Neuronal stem cell (in vitro differentiated cells): ENCODE measurements around the gene NSD2.

Source experiments
- DNase-seq: peaks from one replicate; pipeline ENCODE4 v3.0.0-alpha.2; 2013; ENCODE audit warnings: low spot score
- H2AFZ ChIP-seq: one replicate; pipeline ENCODE4 v1.6.1; 2013; ENCODE audit warnings: mild to moderate bottlenecking, low read length, inconsistent platforms
- H2AK5ac ChIP-seq: 2 replicates; pipeline ENCODE4 v1.6.1; 2013; ENCODE audit warnings: low read depth, mild to moderate bottlenecking, inconsistent platforms, low read length, moderate library complexity, mixed read lengths
- H2BK120ac ChIP-seq: 2 replicates; pipeline ENCODE4 v1.6.1; 2013; ENCODE audit warnings: low read depth, mild to moderate bottlenecking, inconsistent platforms, low read length, moderate library complexity, mixed read lengths
- H2BK12ac ChIP-seq: one replicate; pipeline ENCODE4 v1.6.1; 2013; ENCODE audit warnings: low read length, inconsistent platforms
- H2BK15ac ChIP-seq: 2 replicates; pipeline ENCODE4 v1.6.1; 2013; ENCODE audit warnings: mild to moderate bottlenecking, low read length, inconsistent platforms, mixed read lengths
- H2BK5ac ChIP-seq: one replicate; pipeline ENCODE4 v1.6.1; 2013; ENCODE audit warnings: inconsistent platforms, mild to moderate bottlenecking, low read length, moderate library complexity
- H3K14ac ChIP-seq: one replicate; pipeline ENCODE4 v1.6.1; 2013; ENCODE audit warnings: low read length, inconsistent platforms
- H3K18ac ChIP-seq: 2 replicates; pipeline ENCODE4 v1.6.1; 2013; ENCODE audit warnings: low read length, inconsistent platforms
- H3K23ac ChIP-seq: 2 replicates; pipeline ENCODE4 v1.6.1; 2013; ENCODE audit warnings: low read depth, mild to moderate bottlenecking, mixed read lengths, low read length, inconsistent platforms; ENCODE audit not compliant: poor library complexity
- H3K27ac ChIP-seq: replicated peaks from 3 replicates; pipeline ENCODE4 v1.5.1; 2013; ENCODE audit warnings: low read length, inconsistent platforms
- H3K27me3 ChIP-seq, 3 experiments: 2 replicates each; pipeline ENCODE4 v1.6.1; 2013; ENCODE audit warnings: low read length in 3 of 3, mild to moderate bottlenecking in 2 of 3, inconsistent platforms in 1 of 3, low read depth in 1 of 3, mixed read lengths in 1 of 3, moderate library complexity in 1 of 3; ENCODE audit not compliant: control insufficient read depth in 3 of 3, insufficient read depth in 3 of 3
- H3K36me3 ChIP-seq, 2 donors: replicated peaks in 1 of 2; 2 replicates each; pipeline ENCODE4 v1.6.1; 2013; ENCODE audit warnings: low read length in 2 of 2; ENCODE audit not compliant: control insufficient read depth in 2 of 2, insufficient read depth in 2 of 2
- H3K4ac ChIP-seq: 2 replicates; pipeline ENCODE4 v1.6.1; 2013; ENCODE audit warnings: inconsistent platforms, mild to moderate bottlenecking, low read length, moderate library complexity
- H3K4me1 ChIP-seq, 2 donors: 1 replicate in 1 of 2; 2 replicates in 1 of 2; pipeline ENCODE4 v1.6.1; 2013; ENCODE audit warnings: low read length in 2 of 2, low read depth in 1 of 2; ENCODE audit not compliant: control insufficient read depth in 2 of 2, insufficient read depth in 1 of 2
- H3K4me2 ChIP-seq: one replicate; pipeline ENCODE4 v1.6.1; 2013; ENCODE audit warnings: mild to moderate bottlenecking, low read length, inconsistent platforms; ENCODE audit not compliant: insufficient read depth, poor library complexity, severe bottlenecking
- H3K4me3 ChIP-seq, 2 donors: 2 replicates each; pipeline ENCODE4 v1.5.1; 2013; ENCODE audit warnings: low read length in 2 of 2, mild to moderate bottlenecking in 2 of 2, inconsistent platforms in 1 of 2, moderate library complexity in 1 of 2
- H3K79me1 ChIP-seq: one replicate; pipeline ENCODE4 v1.6.1; 2013; ENCODE audit warnings: low read depth, mild to moderate bottlenecking, inconsistent platforms, low read length, moderate library complexity
- H3K9ac ChIP-seq: one replicate; pipeline ENCODE4 v1.6.1; 2013; ENCODE audit warnings: mild to moderate bottlenecking, low read depth, low read length, inconsistent platforms; ENCODE audit not compliant: poor library complexity
- H3K9me3 ChIP-seq, 2 donors: replicated peaks in 1 of 2; 2 replicates each; pipeline versions ENCODE3 to v1.6.1; 2013; ENCODE audit warnings: low read length in 2 of 2, mild to moderate bottlenecking in 2 of 2, inconsistent platforms in 1 of 2, low read depth in 1 of 2, mixed read lengths in 1 of 2, moderate library complexity in 1 of 2; ENCODE audit not compliant: control insufficient read depth in 2 of 2, insufficient read depth in 1 of 2
- H4K8ac ChIP-seq: one replicate; pipeline ENCODE4 v1.6.1; 2013; ENCODE audit warnings: low read depth, mild to moderate bottlenecking, inconsistent platforms, low read length, moderate library complexity
- H4K91ac ChIP-seq: one replicate; pipeline ENCODE4 v1.6.1; 2013; ENCODE audit warnings: low read length, low read depth, mild to moderate bottlenecking, inconsistent platforms; ENCODE audit not compliant: poor library complexity
- WGBS, 2 donors: extraction: QIAGEN DNeasy Blood & Tissue Kit; methylation state at CpG; one replicate each; pipeline ENCODE4 v1.1.7; 2013; ENCODE audit warnings: missing lambda C conversion rate in 2 of 2, mixed read lengths in 1 of 2; ENCODE audit not compliant: insufficient read length in 2 of 2, insufficient replicate concordance in 1 of 2; ENCODE audit errors: extremely low coverage in 2 of 2; 5-methylcytosine and 5-hydroxymethylcytosine counted together

Gene NSD2

GRCh38 chr4:1873291-1873690 is 2.1 kb downstream of the NSD2 start:
- Histone ChIP-seq H2BK12ac (no peak overlapping the region), H3K27ac (no peak overlapping the region), H3K4me3 (peak overlapping the region in 1 of 2 donors; percentile 78), H3K27me3 (peaks cover 0 to 2% (median 0%) of the 10 kb centered on the region in 3 experiments), H3K14ac (no peak overlapping the region), H4K91ac (no peak overlapping the region), H3K4me1 (peaks cover 10 to 12% of the 10 kb centered on the region in 2 donors), H3K4ac (no peak overlapping the region), H2BK15ac (no peak overlapping the region), H3K4me2 (no peak overlapping the region), H2BK5ac (no peak overlapping the region), H4K8ac (no peak overlapping the region), H3K36me3 (peaks cover 5 to 35% of the 10 kb centered on the region in 2 donors), H2BK120ac (no peak overlapping the region), H3K9ac (no peak overlapping the region), H3K18ac (no peak overlapping the region), H2AK5ac (no peak overlapping the region), H3K9me3 (peaks cover 0 to under 1% of the 10 kb centered on the region in 2 donors), H3K23ac (no peak overlapping the region), H2AFZ (no peak overlapping the region), H3K79me1 (peaks cover 4% of the 10 kb centered on the region)
- no peak for DNase-seq
- no CpG with 5 or more reads among the region's 4 CpGs for WGBS, 2 donors

GRCh38 chr4:1873776-1874175 is 2.6 kb downstream of the NSD2 start:
- no peak overlapping the region for H3K4me3 ChIP-seq
- peaks cover 10 to 40% of the 10 kb centered on the region in 2 donors for H3K36me3 ChIP-seq
- H2BK12ac ChIP-seq = no peak overlapping the region
- no peak overlapping the region for H4K8ac ChIP-seq
- H3K23ac ChIP-seq = no peak overlapping the region
- H3K14ac ChIP-seq = no peak overlapping the region
- H3K18ac ChIP-seq = no peak overlapping the region
- no peak overlapping the region for H3K4ac ChIP-seq
- no peak overlapping the region for H2BK5ac ChIP-seq
- H3K9ac ChIP-seq = no peak overlapping the region
- H3K27ac ChIP-seq = no peak overlapping the region
- no peak overlapping the region for H2AFZ ChIP-seq
- no peak overlapping the region for H3K4me2 ChIP-seq
- whole genome bisulfite sequencing, 2 donors = no CpG with 5 or more reads among the region's 3 CpGs
- no peaks in the 10 kb centered on the region for H3K27me3 ChIP-seq
- H2AK5ac ChIP-seq = no peak overlapping the region
- H2BK120ac ChIP-seq = no peak overlapping the region
- no peak overlapping the region for H2BK15ac ChIP-seq
- DNase-seq = no peak
- no peak overlapping the region for H4K91ac ChIP-seq
- H3K79me1 ChIP-seq = peaks cover 8% of the 10 kb centered on the region
- peaks cover 0 to 5% of the 10 kb centered on the region in 2 donors for H3K9me3 ChIP-seq
- peaks cover 10 to 12% of the 10 kb centered on the region in 2 donors for H3K4me1 ChIP-seq

- Histone ChIP-seq H3K79me1 (peaks cover 8% of the 10 kb centered on the region), H3K36me3 (peaks cover 11 to 42% of the 10 kb centered on the region in 2 donors), H3K23ac (no peak overlapping the region), H3K18ac (no peak overlapping the region), H2AFZ (no peak overlapping the region), H4K91ac (no peak overlapping the region), H2BK5ac (no peak overlapping the region), H2AK5ac (no peak overlapping the region), H2BK12ac (no peak overlapping the region), H2BK15ac (no peak overlapping the region), H3K27ac (no peak overlapping the region), H4K8ac (no peak overlapping the region), H3K27me3 (no peaks in the 10 kb centered on the region), H3K9ac (no peak overlapping the region), H3K14ac (no peak overlapping the region), H3K9me3 (peaks cover 0 to 6% of the 10 kb centered on the region in 2 donors), H2BK120ac (no peak overlapping the region), H3K4me1 (peaks cover 10 to 12% of the 10 kb centered on the region in 2 donors), H3K4me2 (no peak overlapping the region), H3K4ac (no peak overlapping the region), H3K4me3 (no peak overlapping the region)
- no CpG with 5 or more reads among the region's 3 CpGs for WGBS, 2 donors
- no peak for DNase-seq
These were observed 3.0 kb downstream of the NSD2 start for GRCh38 chr4:1874201-1874600.

- Histone ChIP-seq H3K27me3 (no peaks in the 10 kb centered on the region), H3K79me1 (peaks cover 9% of the 10 kb centered on the region), H3K9me3 (peaks cover 5 to 8% of the 10 kb centered on the region in 2 donors), H2BK12ac (no peak overlapping the region), H2AFZ (no peak overlapping the region), H3K23ac (no peak overlapping the region), H3K27ac (no peak overlapping the region), H3K36me3 (peaks cover 14 to 49% of the 10 kb centered on the region in 2 donors), H3K4ac (no peak overlapping the region), H3K4me3 (no peak overlapping the region), H2BK5ac (no peak overlapping the region), H3K9ac (peak overlapping the region; percentile 9), H3K4me2 (no peak overlapping the region), H3K18ac (no peak overlapping the region), H4K91ac (no peak overlapping the region), H4K8ac (no peak overlapping the region), H2AK5ac (no peak overlapping the region), H2BK15ac (no peak overlapping the region), H3K14ac (no peak overlapping the region), H2BK120ac (no peak overlapping the region), H3K4me1 (peaks cover 8 to 11% of the 10 kb centered on the region in 2 donors)
- DNase-seq = no peak
- whole genome bisulfite sequencing, 2 donors = no CpG with 5 or more reads among the region's 4 CpGs
These were observed 8.3 kb downstream of the NSD2 start for GRCh38 chr4:1879485-1879884.
